Stimulated activated CD4-positive, alpha-beta T cell treated with anti-CD3 and anti-CD28 coated beads, Interleukin-12 subunit alpha, Interleukin-12 subunit beta, amount 100 ng/mL, for 4 hours (primary cell): ENCODE results near the gene KRTAP3-1.

Source experiments
- DNase-seq: peaks from one replicate; pipeline ENCODE4 v3.0.0-alpha.2; 2020

The KRTAP3-1 gene

DNA sequence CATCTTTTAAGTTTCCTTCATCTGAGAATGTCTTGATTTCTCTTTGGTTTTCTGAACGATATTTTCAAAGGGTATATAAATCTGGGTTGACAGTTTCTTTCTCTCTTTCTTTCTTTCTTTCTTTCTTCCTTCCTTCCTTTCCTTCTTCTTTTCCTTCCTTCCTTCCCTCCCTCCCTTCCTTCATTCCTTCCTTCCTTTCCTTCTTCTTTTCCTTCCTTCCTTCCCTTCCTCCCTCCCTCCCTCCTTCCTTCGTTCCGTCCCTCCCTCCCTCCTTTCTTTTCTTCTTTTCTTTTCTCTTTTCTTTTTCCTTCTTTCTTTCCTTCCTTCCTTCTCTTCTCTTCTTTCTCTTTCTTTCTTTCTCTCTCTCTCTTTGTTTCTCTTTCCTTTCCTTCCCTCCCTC is 34.6 kb downstream of the KRTAP3-1 start:
- no peak for DNase-seq

DNA sequence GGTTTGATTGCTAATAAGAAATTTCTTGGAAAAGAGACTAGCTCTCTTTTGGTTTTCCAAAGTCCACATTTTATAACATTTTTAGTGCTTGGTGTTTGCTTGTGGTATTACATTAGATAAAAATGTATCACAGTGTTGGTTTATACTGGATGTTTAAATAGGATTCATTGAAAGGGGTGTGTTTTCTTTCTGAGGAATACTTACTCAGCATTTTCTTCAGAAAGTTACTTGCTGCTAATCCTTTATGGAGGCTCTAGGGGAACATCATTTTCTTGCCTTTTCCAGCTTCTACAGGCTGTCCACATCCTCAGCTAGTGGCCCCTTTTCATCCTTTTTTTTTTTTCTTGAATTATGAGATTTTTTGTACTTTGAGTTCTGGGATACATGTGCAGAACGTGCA is 41.3 kb downstream of the KRTAP3-1 start:
- no peak for DNase-seq

DNA sequence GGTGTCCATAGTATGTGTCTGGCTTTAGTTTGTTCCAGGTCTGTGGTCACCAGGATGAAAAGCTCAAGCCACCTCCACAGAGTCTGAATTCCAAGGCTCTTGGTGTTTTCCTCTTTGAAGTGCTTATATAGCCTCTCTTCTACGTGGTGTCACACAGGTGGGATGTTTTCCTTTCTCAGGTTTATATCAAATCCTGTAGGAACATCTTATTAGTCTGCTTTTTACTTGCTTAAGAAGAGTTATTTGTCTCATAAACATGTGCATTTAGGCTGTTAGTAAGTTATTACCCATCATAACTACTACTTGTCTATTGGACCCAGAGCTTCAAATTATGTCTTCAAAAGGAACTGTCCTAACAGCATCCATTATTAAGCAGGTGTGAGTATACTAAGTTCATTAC is 42.1 kb downstream of the KRTAP3-1 start, which contains the start of gene KRT39:
Gene KRT39, minus strand, starts transcription at position 101 of the 400 bp plus-strand sequence. Its CDS starts 92 bp downstream, at position 9.
- no peak for DNase-seq

DNA sequence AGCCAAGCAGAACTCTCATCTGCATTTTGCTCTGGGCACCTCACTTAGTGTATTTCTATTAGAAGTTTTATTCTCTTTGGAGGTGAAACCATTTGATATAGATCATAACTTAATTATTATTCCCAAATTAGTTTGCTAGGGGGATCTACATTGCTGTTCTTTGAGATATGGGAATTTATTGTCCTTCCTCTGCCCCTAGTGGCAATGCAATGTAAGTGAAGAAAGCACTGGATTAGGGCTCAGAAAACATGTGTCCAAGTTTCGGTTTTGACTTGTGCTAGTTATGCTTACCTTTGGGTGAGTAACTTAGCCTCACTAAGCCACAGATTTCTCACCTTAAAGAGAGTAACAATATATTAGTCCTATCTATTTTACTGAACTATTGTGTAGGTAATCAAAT is 45.1 kb downstream of the KRTAP3-1 start:
- DNase-seq, result no peak

DNA sequence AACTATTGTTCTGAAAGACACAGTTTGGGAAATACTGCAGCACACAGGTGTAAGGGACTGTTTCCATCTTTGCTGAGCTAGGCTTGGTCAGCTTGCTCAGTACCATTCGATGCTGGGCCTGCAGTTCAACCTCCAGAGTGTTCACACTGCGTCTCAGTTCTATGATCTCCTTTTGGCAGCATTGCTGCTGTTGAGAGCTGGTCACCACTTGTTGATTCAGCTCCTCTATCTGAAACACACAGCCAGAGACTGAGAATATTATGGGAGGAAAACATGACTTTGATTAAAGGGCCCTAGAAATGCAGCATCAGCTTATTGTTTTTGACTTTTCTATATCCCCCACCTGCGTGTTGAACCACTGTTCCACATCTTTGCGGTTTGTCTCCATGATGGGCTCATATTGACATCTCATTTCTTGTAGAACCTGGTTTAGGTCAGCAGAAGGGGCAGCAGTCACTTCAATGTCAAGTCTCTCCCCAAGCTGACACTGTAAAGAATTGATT is 46.8 kb downstream of the KRTAP3-1 start:
- no peak for DNase-seq

DNA sequence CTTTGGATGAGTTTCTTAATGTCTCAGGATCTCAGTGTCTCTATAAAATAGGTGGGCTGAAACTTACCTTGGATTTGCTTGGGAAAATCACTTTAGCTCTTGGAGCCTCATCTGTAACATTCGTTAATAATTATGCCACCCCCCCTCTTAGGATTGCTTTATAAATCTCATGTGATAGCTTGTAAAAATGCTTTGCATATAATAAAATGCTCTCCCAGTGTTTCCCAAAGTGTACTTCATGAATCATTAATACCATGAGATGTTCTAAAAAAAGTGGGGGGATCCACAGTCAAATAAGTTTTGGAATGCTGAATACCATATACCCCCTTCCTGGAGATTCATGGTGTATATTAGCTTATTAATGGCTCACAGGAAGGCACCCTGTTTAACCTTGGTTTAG is 47.3 kb downstream of the KRTAP3-1 start:
- no peak for DNase-seq

DNA sequence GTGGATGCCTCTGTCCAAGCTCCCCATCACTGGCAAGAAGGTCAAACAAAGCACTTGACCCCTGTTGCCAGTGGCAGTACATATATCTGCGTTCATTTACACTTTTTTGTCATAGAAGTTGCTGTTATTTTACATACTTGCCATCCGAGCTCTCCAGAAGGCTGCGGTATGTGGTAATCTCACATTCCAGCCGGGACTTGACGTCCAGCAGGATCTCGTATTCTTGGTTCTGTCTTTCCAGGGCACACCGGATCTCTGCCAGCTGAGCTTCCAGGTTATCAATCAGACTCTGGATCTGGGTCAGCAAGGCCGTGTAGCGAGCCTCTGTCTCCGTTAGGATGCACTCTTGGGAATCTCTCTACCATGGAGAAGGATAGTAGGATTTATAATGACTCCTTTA is 48.8 kb downstream of the KRTAP3-1 start:
- no peak for DNase-seq
